HG03196 (cell line): Measurements from ENCODE around the gene FAM229B.
A peak's percentile ranks its signal among the peaks of the same experiment; 100 is the strongest.
"Not testable (repeated sequence)": the region's sequence is repeated elsewhere in the genome, so short reads cannot be mapped to it uniquely, and the experiment has no call there.

Source experiments
- ATAC-seq: cut with Tn5 transposase; IDR thresholded peaks from one replicate; pipeline ENCODE4 v1.9.1; 2021; ENCODE audit not compliant: unreplicated experiment

FAM229B gene

GRCh38 chr6:112062966-112063365 is 24.4 kb upstream of the FAM229B start:
- no peak for ATAC-seq

- no peak for ATAC-seq
These were observed 21.9 kb upstream of the FAM229B start for GRCh38 chr6:112065426-112065986.

- ATAC-seq: no peak
These were observed 20.8 kb upstream of the FAM229B start for GRCh38 chr6:112066606-112067005.

- ATAC-seq: no peak
These were observed 5.8 kb upstream of the FAM229B start for GRCh38 chr6:112081569-112081968.

GRCh38 chr6:112085286-112086065 is 1.9 kb upstream of the FAM229B start:
- ATAC-seq: no peak

- ATAC-seq: peak; percentile 17
These were observed 651 bp upstream of the FAM229B start for GRCh38 chr6:112086744-112087135.

- ATAC-seq: no peak
These were observed 525 bp downstream of the FAM229B start for GRCh38 chr6:112087916-112088315.

GRCh38 chr6:112096901-112097300 is 9.5 kb downstream of the FAM229B start:
- no peak for ATAC-seq

GRCh38 chr6:112100561-112100960 is 13.2 kb downstream of the FAM229B start:
- ATAC-seq: no peak

- not testable (repeated sequence) for ATAC-seq
These were observed 18.6 kb downstream of the FAM229B start for GRCh38 chr6:112106026-112106425.

- no peak for ATAC-seq
These were observed 19.2 kb downstream of the FAM229B start for GRCh38 chr6:112106562-112106961.

GRCh38 chr6:112109262-112109661 is 21.9 kb downstream of the FAM229B start:
- no peak for ATAC-seq

- ATAC-seq: no peak
These were observed 26.0 kb downstream of the FAM229B start for GRCh38 chr6:112113431-112113830.

- ATAC-seq: no peak
These were observed 26.5 kb downstream of the FAM229B start for GRCh38 chr6:112113918-112114317.

GRCh38 chr6:112114577-112115223 is 27.3 kb downstream of the FAM229B start:
- no peak for ATAC-seq

GRCh38 chr6:112116221-112116620 is 28.8 kb downstream of the FAM229B start:
- ATAC-seq: no peak

GRCh38 chr6:112117554-112117953 is 30.2 kb downstream of the FAM229B start:
- no peak for ATAC-seq

- ATAC-seq: no peak
These were observed 30.6 kb downstream of the FAM229B start for GRCh38 chr6:112118034-112118433.

GRCh38 chr6:112122756-112123155 is 35.4 kb downstream of the FAM229B start:
- ATAC-seq: no peak

GRCh38 chr6:112123982-112124381 is 36.6 kb downstream of the FAM229B start:
- no peak for ATAC-seq

GRCh38 chr6:112128208-112128607 is 40.8 kb downstream of the FAM229B start:
- ATAC-seq: no peak

GRCh38 chr6:112130878-112131277 is 43.5 kb downstream of the FAM229B start:
- no peak for ATAC-seq
